ENCODE data around the gene UBE2S. TPM values are rescaled to one million over a fixed set of nuclear protein-coding genes. Genes with fewer than 3 reads are reported as not detected.

UBE2S gene
- total and polyA plus RNA-seq, 2 of the 8 experiments (the other 6 are each of a cell fraction or from before 2014, with no cell fraction given): 398 to 530 TPM

- no peak for TF ChIP-seq SRF (IDR thresholded peaks at IDR 0.05; ENCODE audit: low read depth, low read length)
- TF ChIP-seq RFX5 (IDR thresholded peaks at IDR 0.05; ENCODE audit: borderline replicate concordance, low read depth, low read length): no peak
Measured at GRCh38 chr19:55400281-55401087, 7.1 kb downstream of the UBE2S start (continued).

All from H1 (cell line).